Chondrocyte (in vitro differentiated cells): ENCODE results near the gene SEZ6. TPM values are rescaled to one million over a fixed set of nuclear protein-coding genes. Genes with fewer than 3 reads are reported as not detected.

Experiments
- DNase-seq: peaks from one replicate; pipeline ENCODE4 v3.0.0; 2021; ENCODE audit warnings: mixed read lengths, low spot score
- H3K27ac Mint-ChIP-seq: one replicate; pipeline ENCODE4 v1.8.0; 2021; ENCODE audit warnings: mild to moderate bottlenecking, moderate library complexity, mixed read lengths; ENCODE audit not compliant: unreplicated experiment
- H3K27me3 Mint-ChIP-seq: 2 replicates; pipeline ENCODE4 v1.8.0; 2021; ENCODE audit warnings: low read depth, mixed read lengths
- H3K36me3 Mint-ChIP-seq: 2 replicates; pipeline ENCODE4 v1.8.0; 2021; ENCODE audit warnings: low read depth, mixed read lengths
- H3K4me1 Mint-ChIP-seq: 2 replicates; pipeline ENCODE4 v1.8.0; 2021; ENCODE audit warnings: low read depth, mild to moderate bottlenecking, mixed read lengths
- H3K4me3 Mint-ChIP-seq: one replicate; pipeline ENCODE4 v1.8.0; 2021; ENCODE audit warnings: mild to moderate bottlenecking, moderate library complexity, mixed read lengths; ENCODE audit not compliant: unreplicated experiment
- H3K9me3 Mint-ChIP-seq: 2 replicates; pipeline ENCODE4 v1.8.0; 2021; ENCODE audit warnings: low read depth, mixed read lengths
- CTCF ChIP-seq: fragments of 200-600 bp; sonication (generic); IDR thresholded peaks from 2 replicates; pipeline ENCODE4 v1.5.0; 2021; ENCODE audit warnings: antibody characterized with exemption, mild to moderate bottlenecking, moderate library complexity
- total RNA-seq: library from RNA; stranded (reverse); gene quantifications from 3 replicates; pipeline ENCODE4 v1.2.1, GENCODE V29; 2021

SEZ6 gene
- total RNA-seq, 1 donor from 2014 or later = 0.35 TPM

DNA sequence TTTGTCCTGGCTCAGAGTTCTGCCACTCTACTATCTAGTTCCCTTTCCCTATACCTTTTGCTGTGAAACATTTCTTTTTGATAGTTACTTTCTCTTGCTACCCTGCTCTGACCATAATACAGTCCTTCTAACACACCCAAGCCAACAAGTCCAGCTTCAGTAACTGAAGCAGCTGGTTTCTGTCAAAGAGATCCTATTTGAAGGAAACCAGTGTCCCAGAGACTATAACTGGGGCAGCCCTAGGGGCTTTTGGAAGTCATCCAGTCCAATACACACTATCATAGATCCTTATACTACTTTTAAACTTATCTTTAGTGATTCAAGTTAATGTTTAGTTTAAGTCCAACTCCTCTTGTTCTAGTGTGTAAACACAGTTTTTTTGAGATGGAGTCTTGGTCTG, 85.6 kb downstream of the SEZ6 start:
- Mint-ChIP-seq H3K4me3 (no peak overlapping the region), H3K9me3 (no peaks in the 10 kb centered on the region), H3K27me3 (no peaks in the 10 kb centered on the region), H3K27ac (no peak overlapping the region), H3K4me1 (no peaks in the 10 kb centered on the region), H3K36me3 (peaks cover 50% of the 10 kb centered on the region)
- no peak for DNase-seq
- no peak for TF ChIP-seq CTCF

DNA sequence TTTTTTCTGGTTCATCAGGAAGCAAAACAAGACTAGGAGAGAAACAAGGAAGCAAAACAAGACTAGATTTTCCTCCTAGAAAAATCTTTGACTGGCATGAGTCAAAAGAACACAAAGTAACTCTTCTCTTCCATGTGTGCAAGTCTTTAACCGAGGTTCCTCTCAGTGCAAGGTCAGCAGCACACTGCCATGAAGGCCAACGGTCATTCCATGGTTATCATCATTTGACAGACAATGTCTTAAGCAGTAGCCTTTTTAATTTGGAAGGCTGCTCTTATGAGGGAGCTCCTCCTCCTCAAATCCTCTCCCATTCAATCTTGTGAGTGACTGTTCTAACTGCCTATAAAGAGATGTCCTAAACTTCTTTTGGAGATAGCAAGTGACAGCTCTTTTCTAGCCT, 87.5 kb downstream of the SEZ6 start:
- Mint-ChIP-seq H3K4me3 (no peak overlapping the region), H3K27me3 (no peaks in the 10 kb centered on the region), H3K36me3 (peaks cover 52% of the 10 kb centered on the region), H3K27ac (no peak overlapping the region), H3K9me3 (no peaks in the 10 kb centered on the region), H3K4me1 (no peaks in the 10 kb centered on the region)
- no peak for DNase-seq
- no peak for TF ChIP-seq CTCF

DNA sequence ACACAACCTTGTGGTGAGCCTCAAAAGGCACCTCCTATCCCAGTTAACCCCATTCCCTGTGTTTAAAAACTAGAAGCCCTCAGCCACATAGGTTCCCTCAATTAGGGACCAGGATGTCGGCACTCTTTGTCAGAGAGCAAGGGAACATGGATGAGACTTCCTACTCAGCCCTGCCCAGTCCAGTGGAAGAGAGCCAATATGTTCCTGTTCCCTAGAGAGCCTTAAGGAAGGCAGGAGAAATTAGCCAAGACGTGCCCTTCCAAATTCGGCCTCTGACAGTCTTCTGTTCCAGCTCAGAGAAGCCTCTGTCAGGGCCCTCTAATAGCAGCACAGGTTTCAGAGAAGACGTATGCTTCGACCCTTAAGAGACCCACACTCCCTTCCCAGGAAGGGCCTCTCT, 88.4 kb downstream of the SEZ6 start:
- peaks cover 57% of the 10 kb centered on the region for H3K36me3 Mint-ChIP-seq
- no peak for TF ChIP-seq CTCF
- no peak overlapping the region for H3K27ac Mint-ChIP-seq
- no peaks in the 10 kb centered on the region for H3K27me3 Mint-ChIP-seq
- no peak overlapping the region for H3K4me3 Mint-ChIP-seq
- no peaks in the 10 kb centered on the region for H3K4me1 Mint-ChIP-seq
- DNase-seq = no peak
- no peaks in the 10 kb centered on the region for H3K9me3 Mint-ChIP-seq

DNA sequence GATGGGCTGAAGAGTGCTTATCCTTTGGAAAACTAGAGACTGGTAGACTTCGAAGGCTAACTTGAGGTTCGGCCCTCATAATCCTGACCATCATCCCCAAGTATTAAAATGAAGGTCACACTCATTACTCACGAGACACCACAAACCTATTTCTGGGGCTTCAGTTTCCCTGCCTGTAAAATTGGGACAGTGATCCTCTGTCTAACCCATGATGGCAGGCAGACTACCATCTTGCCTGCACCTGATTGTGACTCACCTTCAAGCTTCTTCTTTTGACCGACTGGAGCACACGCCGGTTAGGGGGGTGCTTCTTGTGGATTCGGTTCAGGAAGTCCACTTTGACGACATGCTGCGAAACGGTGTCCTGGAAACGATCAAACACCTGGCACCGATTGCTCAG, 88.8 kb downstream of the SEZ6 start:
- H3K27ac Mint-ChIP-seq = no peak overlapping the region
- DNase-seq = no peak
- H3K4me1 Mint-ChIP-seq = no peaks in the 10 kb centered on the region
- H3K36me3 Mint-ChIP-seq = peaks cover 60% of the 10 kb centered on the region
- H3K27me3 Mint-ChIP-seq = no peaks in the 10 kb centered on the region
- no peaks in the 10 kb centered on the region for H3K9me3 Mint-ChIP-seq
- no peak for TF ChIP-seq CTCF
- no peak overlapping the region for H3K4me3 Mint-ChIP-seq

GRCh38 chr17:28916302-28916934, 89.4 kb downstream of the SEZ6 start:
- H3K36me3 Mint-ChIP-seq = peaks cover 56% of the 10 kb centered on the region
- peak; percentile 87 for TF ChIP-seq CTCF
- no peaks in the 10 kb centered on the region for H3K9me3 Mint-ChIP-seq
- H3K4me3 Mint-ChIP-seq = no peak overlapping the region
- H3K27ac Mint-ChIP-seq = no peak overlapping the region
- no peak for DNase-seq
- H3K27me3 Mint-ChIP-seq = no peaks in the 10 kb centered on the region
- no peaks in the 10 kb centered on the region for H3K4me1 Mint-ChIP-seq
